GM21786 (cell line): ENCODE measurements around the gene CHRDL2.

Source experiments
- ATAC-seq: cut with Tn5 transposase; IDR thresholded peaks from one replicate; pipeline ENCODE4 v1.9.1; 2021; ENCODE audit not compliant: unreplicated experiment

Gene CHRDL2

GRCh38 chr11:74717221-74717969, 13.8 kb downstream of the CHRDL2 start:
- no peak for ATAC-seq

GRCh38 chr11:74714904-74715303, 16.3 kb downstream of the CHRDL2 start:
- no peak for ATAC-seq

DNA sequence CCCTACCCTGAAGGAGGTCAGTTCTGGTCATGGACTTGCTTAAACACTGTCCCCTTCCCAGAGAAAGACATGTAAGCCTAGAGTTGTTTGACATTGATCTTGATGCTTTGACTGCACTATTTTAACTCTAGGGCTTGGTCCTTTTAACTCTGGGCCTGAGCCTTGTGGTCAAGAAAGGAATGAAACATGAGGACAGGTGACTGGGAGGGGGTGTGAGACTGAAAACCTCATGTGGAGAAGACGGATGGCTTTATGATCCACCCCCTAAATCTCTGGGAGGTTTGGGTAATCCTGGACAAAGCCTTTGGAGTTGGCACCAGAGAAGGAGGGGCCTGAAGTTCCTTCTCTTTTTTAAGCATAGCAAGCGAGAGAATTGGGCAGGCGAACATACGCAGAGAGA, 17.5 kb downstream of the CHRDL2 start:
- ATAC-seq: no peak

DNA sequence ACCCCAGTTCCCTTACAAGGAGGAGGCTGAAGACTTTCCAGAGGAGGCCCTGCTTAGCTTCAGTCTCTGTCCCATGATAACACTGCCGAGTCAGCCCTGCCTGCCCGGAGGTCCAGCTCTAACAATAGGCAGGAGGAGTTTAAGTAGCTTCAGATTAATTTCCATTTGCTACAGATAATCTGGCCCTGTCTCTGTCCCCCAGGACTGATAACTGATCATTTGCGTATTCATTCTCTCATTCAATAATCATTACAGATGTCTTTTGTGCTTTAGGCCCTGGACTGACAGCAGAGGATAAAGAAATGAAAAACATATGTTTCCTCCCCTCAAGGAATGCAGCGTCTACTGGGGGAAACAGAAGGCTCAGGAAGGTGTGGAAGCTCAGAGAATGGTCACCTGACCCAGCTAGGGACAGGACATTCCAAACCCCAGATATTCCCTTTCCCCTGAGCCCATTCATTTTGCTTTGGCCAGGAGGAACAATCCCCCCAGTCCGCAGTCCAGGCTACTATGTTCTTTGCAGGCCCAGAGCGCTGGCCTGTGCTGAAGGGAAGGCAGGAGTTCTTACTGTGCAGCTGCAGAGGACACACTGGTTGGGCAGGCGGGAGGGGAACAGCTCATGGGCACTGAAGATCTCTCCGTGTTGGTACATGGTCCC, 20.8 kb downstream of the CHRDL2 start:
- no peak for ATAC-seq

DNA sequence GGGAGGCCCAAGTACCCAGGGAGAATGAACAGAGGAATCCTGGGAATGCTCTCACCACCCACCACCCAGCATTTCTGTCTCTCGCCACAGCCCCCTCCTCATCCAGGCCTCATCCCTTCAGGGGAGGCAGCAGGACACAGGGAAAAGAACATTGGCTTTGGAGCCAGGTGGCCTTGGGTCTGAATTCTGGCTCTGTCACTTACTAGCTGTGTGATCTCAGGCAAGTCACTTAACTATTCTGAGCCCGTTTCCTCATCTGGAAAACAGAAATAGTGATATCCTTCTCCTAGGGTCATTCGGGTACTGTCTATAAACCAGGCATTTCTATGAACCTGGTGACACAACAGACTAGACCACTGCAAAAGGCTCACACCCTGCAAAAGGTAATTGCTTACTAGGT, 22.1 kb downstream of the CHRDL2 start:
- ATAC-seq: no peak

- no peak for ATAC-seq
These were observed 23.4 kb downstream of the CHRDL2 start for GRCh38 chr11:74707602-74708510.

- no peak for ATAC-seq
These were observed 24.0 kb downstream of the CHRDL2 start for GRCh38 chr11:74707182-74707581.

DNA sequence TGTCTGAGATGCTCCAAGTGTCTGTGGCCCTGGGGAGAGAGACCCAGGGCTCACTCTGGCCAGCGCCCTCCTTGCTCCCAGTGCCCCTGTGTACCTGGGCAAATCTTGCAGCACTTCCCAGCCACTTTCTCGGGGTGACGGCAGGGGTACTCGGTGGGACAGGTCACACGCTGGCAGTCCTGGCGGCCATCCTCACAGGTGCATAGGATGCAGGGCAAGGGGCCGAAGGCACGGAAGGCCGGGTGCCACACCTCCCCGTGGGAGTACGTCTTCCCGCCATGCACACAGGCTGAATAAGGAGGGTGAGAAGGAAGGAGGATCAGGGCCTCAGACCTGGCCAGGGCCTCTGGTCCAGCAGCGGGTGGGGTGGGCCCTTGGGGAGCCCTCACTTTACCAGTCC, 28.0 kb downstream of the CHRDL2 start:
- no peak for ATAC-seq

GRCh38 chr11:74702383-74703007, 28.7 kb downstream of the CHRDL2 start:
- no peak for ATAC-seq

DNA sequence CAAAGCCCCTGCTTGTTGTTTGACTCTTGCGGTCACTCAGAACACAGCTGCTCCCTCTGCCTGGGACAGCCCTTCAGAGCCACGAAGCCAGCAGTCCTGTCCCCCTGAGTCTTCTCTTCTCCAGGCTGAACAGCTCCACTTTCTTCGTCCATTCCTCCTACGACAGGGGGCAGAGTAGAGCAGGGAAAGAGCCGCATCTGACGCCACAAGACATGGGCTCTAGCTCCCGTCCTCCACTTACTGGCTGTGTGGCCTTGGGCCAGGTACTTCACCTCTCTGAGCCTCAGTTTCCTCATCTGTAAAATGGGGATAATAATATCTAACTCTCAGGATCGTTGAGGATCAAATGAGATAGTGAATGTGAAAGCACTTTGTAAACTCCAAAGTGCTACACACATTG, 29.9 kb downstream of the CHRDL2 start:
- ATAC-seq: no peak

DNA sequence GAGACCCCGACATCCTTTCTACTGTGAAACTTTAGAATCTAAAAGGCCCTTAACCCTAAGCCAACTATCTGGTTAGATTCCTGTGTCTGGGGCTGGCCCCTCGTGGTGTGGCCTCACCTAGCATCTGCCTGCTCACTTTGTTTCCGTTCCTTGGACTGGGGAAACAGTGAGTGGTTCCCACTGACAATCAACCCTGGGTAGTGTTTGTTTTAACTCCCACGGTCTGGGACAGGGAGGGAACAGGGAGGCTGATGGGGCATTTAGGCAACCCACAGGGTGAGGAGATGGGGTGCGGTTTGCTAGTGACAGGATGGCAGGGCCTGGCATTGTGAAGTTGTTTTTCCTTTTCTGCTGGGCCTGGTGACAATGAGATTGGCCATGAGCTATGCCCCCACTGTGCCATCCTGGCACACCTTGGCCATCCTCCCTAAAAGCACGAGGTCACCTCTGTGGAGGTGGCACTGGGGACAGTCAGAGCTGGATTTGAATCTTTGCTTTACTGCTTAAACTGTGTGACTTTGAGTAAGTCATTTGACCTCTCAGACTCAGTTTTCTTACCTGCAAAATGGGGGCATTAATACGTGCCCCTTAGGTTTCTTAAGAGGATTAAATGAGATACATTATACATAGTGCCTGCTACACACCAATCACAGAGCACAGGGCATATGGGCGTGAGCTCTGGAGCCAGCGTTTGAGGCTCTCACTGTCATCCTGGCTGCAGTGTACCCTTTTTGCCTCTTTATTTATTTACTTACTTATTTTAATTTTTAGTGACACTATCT, 31.4 kb downstream of the CHRDL2 start:
- ATAC-seq: no peak

DNA sequence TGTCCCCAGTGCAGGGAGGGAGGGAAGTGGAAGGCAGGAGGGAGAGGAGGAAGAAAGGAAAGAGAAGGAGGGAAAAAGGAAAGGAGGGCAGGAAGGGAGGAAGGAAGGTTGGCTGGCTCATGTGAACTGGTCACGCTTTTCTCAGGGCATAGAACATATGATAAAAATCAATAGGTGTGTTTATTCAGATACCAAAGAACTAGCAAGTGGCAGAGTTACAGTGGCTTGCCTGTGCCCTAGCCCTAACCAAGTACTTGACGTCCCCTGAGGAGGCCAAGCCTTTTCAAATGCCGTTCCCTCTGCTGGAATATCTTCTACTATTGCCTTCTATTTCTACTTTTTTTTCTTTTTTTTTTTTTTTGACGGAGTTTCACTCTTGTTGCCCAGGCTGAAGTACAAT, 33.5 kb downstream of the CHRDL2 start:
- no peak for ATAC-seq

- no peak for ATAC-seq
These were observed 34.1 kb downstream of the CHRDL2 start for GRCh38 chr11:74696939-74697675.

- ATAC-seq: no peak
These were observed 34.7 kb downstream of the CHRDL2 start for GRCh38 chr11:74696500-74696899.

DNA sequence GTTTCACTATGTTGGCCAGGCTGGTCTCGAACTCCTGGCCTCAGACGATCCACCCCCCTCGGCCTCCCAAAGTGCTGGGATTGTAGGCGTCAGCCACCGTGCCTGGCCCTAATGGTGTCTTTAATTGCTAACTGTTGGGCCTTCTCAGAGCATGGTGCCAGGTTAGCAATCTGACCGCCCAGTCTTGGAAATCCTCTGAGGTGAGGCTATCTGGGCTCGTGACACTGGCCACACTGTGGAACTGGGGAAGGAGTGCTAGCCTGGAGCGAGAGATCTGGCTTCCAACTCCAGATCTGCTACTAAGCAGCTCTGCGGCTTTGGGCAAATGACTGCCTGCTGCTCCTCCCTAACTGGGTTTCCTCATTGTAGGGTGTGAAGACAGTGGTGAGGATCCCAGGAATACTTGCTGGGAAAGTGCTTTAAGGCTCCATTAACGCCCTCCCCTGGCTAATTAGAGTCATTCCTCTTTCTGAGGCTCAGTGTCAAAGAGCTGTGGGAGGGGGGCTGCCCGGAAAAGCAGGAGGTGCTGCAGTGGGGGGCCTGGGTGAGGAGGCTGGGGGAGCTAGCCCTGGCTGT, 35.4 kb downstream of the CHRDL2 start:
- no peak for ATAC-seq

GRCh38 chr11:74694136-74694930, 36.9 kb downstream of the CHRDL2 start:
- ATAC-seq: no peak

GRCh38 chr11:74693531-74693930, 37.7 kb downstream of the CHRDL2 start:
- ATAC-seq: no peak

DNA sequence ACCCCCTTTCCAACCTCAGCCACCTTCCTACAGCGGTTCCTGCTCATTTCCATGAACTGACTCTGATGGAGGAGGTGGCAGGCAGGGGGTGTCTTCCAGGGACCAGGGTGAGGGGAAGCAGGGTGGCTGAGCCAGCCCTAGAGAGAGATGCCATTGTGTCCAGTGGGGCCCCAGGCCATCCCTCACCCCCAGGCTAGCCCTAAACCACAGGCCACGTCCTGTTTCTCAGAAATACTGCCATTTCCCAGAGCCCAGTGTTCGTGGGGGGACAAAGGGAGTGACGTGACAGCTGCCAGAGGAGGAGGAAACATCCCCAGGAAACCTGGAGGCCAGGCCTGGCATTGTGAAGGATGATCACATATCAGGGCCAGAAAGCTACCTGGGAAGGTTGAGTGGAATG, 39.5 kb downstream of the CHRDL2 start:
- no peak for ATAC-seq

DNA sequence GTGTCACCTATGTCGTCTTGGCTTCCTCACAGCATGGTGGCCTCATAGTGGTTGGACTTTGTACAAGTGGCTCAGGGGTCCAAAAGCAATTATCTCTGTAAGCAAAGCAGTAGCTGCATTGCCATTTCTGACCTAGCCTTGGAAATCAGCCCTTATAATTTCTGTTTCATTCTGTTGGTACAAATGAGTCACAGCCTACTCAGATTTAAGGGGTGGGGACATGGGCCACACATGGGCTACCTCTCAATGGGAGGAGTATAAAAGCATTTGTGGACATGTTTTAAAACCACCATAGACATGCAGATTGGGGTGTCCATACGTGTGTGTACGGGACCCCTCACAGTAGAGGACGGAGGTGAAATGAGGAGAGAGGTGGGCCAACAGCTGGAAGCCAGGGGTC, 41.6 kb downstream of the CHRDL2 start:
- ATAC-seq: no peak
